Cardiac fibroblast (primary cell): ENCODE measurements around the gene IL17RB.

Experiments used
- DNase-seq, 2 donors: peaks; one replicate each; pipeline versions ENCODE4 v3.0.0 to v3.0.0-alpha.2; 2010; ENCODE audit warnings: low read depth in 2 of 2
- H3K4me3 ChIP-seq, 2 donors: replicated peaks in 1 of 2; 1 replicate in 1 of 2; 2 replicates in 1 of 2; pipeline ENCODE4 v1.5.1; 2011; ENCODE audit warnings: low read depth in 2 of 2, low read length in 2 of 2, mild to moderate bottlenecking in 2 of 2, moderate library complexity in 1 of 2
- TF ChIP-seq, protein P1 (sequence below): IDR thresholded peaks from one replicate; pipeline ENCODE4 v1.5.1; 2011; ENCODE audit warnings: low read depth, mild to moderate bottlenecking, low read length, inconsistent platforms

Gene IL17RB

DNA sequence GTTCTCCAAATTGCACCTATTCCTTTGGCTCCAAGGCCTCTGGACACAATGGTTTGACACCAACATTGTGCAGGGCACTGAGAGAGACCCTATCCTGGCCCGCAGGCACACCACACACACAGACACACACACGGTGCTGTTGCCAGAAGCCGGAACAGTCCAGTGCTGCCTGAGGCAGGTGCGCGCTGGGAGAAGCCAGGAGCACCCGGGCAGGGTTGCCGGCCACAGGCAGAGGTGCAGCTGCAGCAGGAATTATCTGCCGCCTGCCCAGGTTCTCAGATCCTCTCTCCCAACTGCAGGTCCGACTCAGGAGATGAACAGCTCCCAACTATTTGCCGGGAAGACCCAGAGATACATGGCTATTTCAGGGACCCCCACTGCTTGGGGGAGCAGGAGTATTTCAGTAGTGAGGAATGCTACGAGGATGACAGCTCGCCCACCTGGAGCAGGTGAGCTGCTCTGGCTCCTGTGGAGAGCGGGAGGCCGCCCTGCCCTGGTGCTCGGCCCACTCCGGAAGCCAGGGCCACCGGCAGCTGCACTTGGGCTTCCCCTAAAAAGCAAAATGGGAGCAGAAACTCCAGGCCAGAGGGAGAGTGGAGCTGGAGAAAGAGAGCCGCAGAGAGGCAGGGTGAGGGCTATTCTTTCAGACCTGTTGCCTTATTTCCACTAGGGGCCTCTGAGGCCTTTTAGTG lies 43.1 kb upstream of the IL17RB start:
- TF ChIP-seq, protein P1, sequence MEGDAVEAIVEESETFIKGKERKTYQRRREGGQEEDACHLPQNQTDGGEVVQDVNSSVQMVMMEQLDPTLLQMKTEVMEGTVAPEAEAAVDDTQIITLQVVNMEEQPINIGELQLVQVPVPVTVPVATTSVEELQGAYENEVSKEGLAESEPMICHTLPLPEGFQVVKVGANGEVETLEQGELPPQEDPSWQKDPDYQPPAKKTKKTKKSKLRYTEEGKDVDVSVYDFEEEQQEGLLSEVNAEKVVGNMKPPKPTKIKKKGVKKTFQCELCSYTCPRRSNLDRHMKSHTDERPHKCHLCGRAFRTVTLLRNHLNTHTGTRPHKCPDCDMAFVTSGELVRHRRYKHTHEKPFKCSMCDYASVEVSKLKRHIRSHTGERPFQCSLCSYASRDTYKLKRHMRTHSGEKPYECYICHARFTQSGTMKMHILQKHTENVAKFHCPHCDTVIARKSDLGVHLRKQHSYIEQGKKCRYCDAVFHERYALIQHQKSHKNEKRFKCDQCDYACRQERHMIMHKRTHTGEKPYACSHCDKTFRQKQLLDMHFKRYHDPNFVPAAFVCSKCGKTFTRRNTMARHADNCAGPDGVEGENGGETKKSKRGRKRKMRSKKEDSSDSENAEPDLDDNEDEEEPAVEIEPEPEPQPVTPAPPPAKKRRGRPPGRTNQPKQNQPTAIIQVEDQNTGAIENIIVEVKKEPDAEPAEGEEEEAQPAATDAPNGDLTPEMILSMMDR = no peak
- no peak for DNase-seq
- H3K4me3 ChIP-seq = no peak overlapping the region

DNA sequence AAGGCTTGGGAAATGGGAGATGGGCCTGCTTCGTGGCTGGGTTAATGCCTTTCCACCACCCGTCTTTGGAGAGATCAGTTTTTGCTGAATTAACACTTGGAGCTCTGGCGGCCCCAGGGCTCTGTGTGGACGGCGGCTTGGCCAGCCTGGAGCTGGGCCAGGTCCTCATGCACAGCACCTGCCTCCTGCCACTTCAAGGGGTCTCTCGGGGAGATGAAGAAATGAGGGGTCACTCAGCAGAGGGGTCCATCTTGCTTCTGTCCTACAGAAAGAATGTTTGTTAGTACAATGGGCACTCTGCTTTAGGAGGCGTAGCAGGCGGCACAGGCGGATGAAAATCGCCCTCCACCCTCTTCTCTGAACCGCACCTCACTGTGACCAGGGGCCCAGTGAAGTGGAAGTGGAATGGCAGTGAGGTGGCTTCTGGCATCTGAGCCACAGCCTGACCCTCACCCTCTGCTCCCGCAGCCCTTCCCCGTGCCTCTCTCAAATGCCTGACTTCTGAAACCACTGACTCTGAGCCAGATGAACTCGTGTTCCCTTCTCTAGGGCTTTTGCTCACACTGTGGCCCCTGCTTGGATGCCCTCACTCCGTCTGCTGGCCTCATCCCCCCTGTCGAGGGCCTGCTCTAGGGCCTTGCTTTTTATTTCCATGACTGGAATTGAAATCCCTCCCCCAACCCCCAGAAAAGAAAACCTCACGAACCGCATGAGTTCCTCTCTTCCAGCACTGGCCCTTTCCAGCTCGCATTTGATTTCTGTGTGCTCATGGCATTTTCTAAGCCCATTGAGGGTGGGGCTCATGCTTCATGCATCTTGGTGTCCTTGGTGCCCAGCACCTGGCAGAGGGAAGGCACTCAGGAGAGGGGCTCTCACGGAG lies 42.3 kb upstream of the IL17RB start:
- H3K4me3 ChIP-seq = no peak overlapping the region
- TF ChIP-seq, protein P1 = no peak
- DNase-seq = no peak

DNA sequence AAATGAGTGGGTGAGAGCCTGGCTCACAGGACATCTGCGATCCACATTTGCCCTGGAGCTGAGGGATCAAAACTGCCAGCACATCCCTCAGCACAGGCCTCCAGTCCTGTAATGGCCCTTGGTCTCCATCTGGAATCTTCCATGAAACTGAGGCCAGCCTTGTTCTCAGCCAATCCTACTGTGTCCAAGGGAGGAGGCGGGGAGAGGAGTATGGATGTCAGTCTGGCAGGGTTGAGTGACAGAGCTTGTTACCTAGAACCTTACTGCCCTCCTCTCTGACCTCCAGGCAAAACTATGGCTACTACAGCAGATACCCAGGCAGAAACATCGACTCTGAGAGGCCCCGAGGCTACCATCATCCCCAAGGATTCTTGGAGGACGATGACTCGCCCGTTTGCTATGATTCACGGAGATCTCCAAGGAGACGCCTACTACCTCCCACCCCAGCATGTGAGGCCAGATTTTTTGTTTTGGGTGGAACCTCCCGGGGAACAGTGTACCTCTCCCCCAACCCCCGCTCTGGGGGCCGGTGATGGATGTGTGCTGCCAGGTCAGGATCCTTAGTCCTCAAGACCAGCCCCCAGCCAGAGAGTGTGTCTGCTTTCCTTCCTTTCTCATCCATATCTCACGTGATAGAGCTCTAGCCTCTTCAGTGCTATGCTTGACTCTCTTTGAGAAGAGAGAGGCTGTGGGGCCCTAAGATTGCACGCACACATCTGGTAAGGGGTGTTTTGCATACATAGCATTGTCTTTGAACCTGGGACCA lies 41.5 kb upstream of the IL17RB start:
- H3K4me3 ChIP-seq = no peak overlapping the region
- DNase-seq = peak; percentile 52 to 54
- TF ChIP-seq, protein P1 = no peak

DNA sequence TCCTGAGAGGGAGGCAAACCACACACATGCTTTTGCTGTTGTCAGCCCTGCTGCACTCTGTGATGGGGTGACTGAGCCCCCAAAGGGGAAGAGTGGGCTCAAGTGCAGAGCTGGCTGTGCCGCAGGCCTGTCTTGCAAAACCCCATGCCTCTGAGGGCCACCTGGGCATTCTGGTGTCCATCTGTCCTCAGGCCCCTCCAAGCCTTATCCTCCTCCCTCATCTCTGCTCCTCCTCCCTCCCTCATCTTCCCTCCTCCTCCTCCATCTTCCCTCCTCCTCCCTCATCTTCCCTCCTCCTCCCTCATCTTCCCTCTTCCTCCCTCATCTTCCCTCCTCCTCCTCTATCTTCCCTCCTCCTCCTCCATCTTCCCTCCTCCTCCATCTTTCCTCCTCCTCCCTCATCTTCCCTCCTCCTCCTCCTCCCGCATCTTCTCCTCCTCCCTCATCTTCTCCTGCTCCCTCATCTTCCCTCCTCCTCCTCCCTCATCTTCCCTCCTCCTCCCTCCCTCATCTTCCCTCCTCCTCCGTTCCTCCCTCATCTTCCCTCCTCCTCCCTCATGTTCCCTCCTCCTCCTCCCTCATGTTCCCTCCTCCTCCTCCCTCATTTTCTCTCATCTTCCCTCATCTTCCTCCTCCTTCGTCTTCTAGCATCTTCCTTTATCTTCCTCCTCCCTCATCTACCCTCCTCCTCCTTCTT lies 40.8 kb upstream of the IL17RB start:
- H3K4me3 ChIP-seq = no peak overlapping the region
- DNase-seq = no peak
- TF ChIP-seq, protein P1 = no peak

DNA sequence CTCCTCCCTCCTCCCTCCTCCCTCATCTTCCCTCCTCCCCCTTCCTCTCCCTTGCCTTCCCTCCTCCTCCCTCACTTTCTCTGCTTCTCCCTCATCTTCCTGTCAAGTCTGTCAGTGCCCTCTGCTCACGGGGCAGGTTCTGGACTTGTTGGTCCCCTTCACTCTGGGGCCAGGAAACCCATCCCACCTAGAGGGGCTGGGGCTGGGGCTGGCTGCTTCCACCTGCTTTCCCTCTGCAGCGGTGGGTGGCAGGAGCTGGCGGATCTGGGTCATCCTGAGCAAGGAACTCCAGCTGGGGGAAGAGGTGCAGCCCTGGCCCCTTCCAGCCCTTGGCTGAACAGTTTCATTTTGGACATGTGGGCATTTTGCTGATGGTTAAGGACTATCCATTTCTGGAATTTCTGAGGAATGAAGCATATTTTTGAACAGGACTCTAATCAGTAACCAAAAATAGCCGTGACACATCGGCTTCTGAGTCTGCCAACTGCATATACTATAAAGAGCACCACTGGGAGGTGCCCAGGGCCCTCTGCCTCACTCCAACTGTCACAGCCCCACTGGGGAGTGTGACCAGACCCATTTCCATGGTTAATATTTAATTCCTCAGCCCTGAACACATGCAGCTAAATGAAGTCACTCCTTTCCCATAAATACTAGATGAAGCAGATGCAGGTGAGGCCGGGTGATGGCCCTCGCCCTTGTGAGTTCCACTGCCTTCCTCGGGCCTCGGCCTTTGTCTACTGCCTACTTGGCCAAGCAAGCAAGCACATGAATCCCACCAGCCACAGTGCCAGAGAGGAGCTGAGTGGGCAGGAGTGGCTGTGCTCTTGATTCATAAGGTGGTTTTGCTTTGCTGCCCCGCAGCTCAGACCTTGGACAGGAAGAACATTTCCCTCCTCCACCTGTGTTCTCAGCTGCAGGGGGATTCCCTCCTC lies 39.9 kb upstream of the IL17RB start:
- DNase-seq = peak; percentile 50 to 55
- no peak overlapping the region for H3K4me3 ChIP-seq
- TF ChIP-seq, protein P1 = no peak
